G401.6 (cell line): ENCODE results near the gene SLC22A23.

Source experiments
- FAIRE-seq: peaks from 2 replicates; lab custom pipeline; 2012; peaks lifted over from hg19 to GRCh38; lab: Jason Lieb, UNC

Gene SLC22A23

GRCh38 chr6:3351829-3352524, 104.9 kb downstream of the SLC22A23 start:
- no peak for FAIRE-seq

DNA sequence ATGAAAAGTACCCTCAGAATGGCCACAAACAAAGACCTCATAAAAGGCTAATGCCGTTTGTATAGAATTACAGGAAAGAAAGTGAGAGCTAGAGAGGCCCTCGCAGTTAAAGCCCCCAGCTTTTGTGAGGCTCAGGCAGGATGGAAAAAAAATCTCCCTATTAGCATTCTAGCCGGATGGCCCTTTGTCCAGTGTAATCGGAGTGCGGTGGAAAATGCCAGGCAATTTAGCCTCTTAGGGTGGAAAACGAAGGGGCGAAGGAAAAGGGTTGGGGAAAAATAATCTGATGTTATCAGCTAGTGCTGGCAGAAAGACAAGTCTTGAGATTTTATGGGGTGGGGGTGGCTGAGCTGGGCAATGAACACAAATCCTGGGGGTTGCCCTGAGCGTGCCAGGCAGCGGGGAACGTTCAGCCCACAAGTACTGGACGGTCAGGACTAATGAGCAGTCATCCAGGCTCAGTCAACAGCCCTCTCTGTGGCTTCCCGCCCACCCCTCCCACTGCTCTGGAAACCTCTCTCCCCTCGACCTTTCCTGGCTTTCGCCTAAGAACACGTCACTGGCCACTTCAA, 105.7 kb downstream of the SLC22A23 start:
- FAIRE-seq: no peak

DNA sequence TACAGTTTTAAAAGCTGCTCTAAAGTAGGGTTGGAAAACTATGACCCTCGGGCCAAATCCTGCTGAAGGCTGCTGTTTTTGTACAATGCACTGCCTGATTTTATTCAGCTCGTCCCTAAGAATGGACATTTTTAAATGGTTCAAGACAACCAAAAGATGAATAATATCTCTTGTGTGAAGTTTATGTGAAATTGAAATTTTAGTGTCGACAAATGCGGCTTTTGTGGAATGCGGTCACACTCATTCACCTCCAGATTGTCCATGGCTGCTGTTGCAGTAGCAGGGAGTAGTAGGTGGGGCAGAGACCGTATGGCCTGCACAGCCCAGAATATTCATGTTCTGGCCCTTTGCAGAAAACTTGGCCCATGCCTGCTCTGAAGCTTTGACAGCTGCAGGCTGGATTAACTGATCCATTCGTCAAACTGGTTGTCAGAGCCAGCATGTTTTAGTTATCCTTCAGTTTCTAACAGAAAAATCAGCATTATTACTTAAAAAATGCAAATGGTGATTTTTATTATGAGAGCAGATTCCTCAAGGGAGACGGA, 106.5 kb downstream of the SLC22A23 start:
- FAIRE-seq: no peak

DNA sequence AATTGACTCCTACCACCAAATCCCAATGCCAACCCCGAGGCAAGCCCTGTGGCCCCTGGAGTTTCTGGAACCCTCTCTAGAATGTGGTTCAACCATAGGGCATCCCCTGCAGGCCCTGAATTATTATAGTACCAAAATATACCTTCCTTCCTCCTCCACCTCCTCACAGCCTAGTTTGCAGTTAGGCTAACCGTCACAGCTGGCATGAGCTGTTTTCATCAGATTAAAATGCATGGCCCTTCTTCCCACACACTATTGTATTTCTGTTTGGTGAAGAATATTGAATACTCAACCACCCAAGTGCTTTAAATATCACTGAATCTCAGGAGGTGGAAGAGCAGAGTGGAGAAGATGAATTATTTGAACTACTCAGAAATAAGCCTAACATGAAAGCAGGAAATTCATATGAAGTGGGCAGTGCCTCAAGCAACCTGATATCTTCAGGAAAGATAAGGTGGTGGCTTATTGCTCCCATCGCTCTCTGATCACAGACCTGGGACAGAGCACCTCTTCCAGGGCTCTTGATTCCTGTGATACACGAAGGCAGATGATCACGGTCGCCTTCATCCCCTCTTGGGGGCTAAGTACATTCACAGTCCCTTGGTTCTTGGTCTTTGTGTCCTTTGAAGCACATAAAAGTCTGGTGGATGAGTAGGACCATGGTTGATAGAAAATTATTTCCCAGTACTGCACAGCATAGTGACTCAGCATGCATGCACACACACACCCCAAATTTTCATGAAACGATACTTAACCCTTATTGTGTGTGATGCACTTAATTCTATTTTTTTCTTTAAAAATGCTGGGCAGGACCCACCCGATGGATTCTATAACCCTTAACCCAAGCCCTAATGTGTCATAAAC, 107.2 kb downstream of the SLC22A23 start:
- no peak for FAIRE-seq

GRCh38 chr6:3348821-3349220, 108.0 kb downstream of the SLC22A23 start:
- no peak for FAIRE-seq

DNA sequence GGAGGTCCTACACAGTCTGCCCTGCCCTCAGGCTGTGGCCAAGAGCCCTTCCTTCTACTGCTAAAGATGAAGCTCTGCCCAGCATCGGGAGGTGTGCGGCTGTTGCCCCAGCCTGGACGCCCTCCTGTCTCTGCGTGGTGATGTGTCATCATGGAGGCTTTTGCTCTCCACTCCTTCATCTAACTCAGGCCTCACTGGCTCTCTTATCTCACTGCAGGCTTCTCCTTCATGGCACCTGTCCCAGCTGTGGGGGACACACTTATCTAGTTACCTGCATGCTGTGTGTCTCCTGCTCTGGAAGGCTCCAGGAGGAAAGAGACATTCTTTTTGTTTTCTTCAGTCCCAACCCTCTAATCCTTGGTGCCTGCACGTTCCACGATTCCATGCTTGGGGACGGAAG, 109.0 kb downstream of the SLC22A23 start:
- no peak for FAIRE-seq

DNA sequence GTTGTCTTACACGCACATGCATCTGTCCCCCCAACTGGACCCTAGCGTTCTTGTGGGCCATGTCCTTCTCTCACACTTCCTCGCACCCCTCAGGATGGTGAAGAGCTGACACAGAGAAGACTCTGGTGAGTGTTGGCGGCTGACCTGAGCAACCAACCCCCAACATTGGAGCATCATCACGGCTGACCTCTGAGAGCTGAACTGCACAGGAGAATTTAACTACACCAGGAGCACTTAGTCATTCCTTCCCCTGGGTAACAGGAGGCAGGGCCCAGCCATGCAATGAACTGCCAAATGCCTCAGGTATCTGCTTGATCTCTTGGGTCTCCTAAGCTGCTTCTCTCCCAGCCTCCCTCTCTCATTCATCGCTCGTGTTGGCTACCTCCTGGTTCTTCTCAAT, 109.6 kb downstream of the SLC22A23 start:
- FAIRE-seq: no peak

DNA sequence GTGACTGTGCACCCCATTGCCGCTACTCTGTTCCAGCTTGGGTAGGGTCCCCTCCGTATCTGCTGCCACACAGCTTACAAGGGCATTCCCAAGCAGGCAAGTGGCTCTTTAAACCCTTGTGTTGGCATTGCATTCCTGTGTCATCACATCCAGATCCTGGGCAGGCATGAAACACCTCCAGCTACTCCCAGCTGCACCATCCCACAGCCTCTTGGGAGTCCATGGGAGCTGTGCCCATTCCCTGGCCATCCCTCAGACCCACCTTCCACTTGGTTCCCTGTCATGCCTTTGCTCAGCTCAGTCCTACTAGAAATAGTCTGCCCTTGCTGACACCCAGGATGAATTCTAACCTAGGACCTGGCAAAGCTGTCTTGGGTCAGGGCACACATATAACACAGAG, 110.4 kb downstream of the SLC22A23 start:
- no peak for FAIRE-seq

- no peak for FAIRE-seq
These were observed 111.0 kb downstream of the SLC22A23 start for GRCh38 chr6:3345836-3346235.

GRCh38 chr6:3343089-3343883, 113.6 kb downstream of the SLC22A23 start:
- no peak for FAIRE-seq

DNA sequence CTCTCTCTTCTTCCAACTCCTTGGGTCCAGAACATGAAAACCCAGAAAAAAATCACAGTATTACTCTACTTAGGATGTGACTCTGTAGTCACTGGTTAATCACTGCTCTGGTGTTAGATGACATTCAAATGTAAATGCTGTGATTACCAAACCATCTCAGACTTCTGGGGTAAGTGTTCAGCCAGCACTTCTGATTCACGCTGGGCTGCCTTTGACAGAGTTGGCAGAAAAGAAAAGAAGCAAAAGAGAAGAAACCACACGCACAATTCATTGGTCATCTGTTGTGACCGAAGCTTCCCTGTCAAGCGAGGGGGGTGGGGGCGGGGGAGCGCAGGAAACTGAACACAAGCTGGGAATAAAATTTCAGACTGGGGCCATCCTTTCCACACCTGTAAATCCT, 115.4 kb downstream of the SLC22A23 start:
- no peak for FAIRE-seq

- no peak for FAIRE-seq
These were observed 116.0 kb downstream of the SLC22A23 start for GRCh38 chr6:3340894-3341293.

GRCh38 chr6:3340358-3340802, 116.5 kb downstream of the SLC22A23 start:
- FAIRE-seq: no peak

- no peak for FAIRE-seq
These were observed 117.0 kb downstream of the SLC22A23 start for GRCh38 chr6:3339811-3340210.

DNA sequence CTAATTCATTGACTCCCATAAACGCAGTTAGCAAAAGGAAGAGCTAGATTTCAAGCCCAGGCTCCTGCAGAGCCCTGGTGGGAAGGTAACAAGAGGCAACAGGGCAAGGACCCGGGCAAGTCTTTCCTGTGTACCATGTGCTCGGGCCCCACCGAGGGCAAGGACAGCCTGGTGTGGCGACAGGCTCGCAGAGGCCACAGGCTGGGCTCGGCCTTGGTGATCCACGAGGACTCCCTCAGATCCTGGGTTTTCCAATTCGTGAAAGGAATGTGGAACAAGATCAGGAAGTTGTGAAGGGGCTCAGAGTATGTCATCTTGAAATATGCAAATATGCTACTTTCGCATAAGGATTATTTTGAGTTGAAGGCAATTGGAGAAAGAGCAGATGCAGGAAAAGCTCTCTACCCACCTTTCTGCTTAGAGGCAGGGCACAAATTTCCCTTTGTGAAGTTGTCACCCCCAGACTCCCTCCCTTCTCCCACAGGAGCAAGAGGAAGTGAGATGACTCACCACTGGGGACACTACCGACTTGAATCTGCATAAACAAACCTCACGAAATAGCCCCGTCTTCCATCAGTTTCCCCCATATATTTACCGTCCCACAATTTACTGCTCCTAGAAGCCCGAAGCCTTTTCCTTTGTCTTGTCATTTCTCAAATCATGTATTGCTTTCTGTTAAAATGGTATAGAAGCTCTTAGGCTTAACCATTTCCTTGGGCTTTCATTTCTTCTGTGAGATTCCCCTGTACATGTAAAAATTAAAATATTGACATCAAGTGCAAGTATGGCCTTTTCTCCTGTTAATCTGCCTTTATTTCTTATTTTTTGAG, 119.1 kb downstream of the SLC22A23 start:
- FAIRE-seq: no peak

GRCh38 chr6:3336859-3337515, 119.9 kb downstream of the SLC22A23 start:
- FAIRE-seq: no peak

DNA sequence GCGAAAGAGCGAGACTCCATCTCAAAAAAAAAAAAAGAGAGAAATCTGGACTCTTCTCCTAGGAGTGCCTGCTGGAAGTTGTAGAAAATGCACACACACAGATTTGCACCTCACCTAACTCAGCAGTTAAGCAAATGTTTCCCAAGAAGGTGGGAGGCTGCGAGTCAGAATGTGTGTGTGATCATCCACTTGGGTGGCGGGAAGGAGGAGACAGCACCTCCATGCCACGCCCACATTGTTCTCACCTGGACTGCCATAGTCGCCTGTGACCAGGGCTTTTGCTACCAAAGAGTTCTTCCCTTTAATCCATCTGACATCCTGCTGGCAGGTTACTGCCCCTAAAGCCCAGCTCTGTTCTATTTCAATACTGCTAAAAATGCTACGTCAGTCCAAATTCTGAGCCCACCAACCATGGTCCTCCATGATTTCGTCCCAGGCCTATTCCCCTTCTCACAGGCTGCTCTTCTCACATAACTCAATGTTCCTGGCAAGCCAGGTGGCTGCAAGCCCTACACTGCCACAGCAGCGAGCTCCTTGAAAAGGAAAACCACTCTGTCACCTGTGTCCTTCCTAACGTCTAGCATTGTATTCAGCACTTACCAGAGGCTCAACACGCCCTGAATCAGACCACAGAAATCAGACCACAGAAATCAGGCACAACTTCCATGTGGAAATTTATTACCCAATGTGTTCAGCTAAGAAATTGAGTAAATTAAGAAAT, 120.6 kb downstream of the SLC22A23 start:
- no peak for FAIRE-seq

GRCh38 chr6:3335169-3335568, 121.7 kb downstream of the SLC22A23 start:
- FAIRE-seq: no peak

- no peak for FAIRE-seq
These were observed 122.3 kb downstream of the SLC22A23 start for GRCh38 chr6:3334555-3334954.

GRCh38 chr6:3333263-3333662, 123.6 kb downstream of the SLC22A23 start:
- no peak for FAIRE-seq
